WI38 (cell line): ENCODE measurements around the gene COL23A1.

Source experiments
- H3K4me3 ChIP-seq: 2 replicates; pipeline ENCODE4 v1.5.1; 2011; ENCODE audit warnings: low read depth, mild to moderate bottlenecking, control low read depth, low read length
- TF ChIP-seq, protein P1 (sequence below): IDR thresholded peaks from 2 replicates; pipeline ENCODE4 v1.5.1; 2012; ENCODE audit warnings: low read depth, mild to moderate bottlenecking, control low read depth, low read length

Gene COL23A1

GRCh38 chr5:178366998-178367735 is 223.0 kb downstream of the COL23A1 start:
- TF ChIP-seq, protein P1, sequence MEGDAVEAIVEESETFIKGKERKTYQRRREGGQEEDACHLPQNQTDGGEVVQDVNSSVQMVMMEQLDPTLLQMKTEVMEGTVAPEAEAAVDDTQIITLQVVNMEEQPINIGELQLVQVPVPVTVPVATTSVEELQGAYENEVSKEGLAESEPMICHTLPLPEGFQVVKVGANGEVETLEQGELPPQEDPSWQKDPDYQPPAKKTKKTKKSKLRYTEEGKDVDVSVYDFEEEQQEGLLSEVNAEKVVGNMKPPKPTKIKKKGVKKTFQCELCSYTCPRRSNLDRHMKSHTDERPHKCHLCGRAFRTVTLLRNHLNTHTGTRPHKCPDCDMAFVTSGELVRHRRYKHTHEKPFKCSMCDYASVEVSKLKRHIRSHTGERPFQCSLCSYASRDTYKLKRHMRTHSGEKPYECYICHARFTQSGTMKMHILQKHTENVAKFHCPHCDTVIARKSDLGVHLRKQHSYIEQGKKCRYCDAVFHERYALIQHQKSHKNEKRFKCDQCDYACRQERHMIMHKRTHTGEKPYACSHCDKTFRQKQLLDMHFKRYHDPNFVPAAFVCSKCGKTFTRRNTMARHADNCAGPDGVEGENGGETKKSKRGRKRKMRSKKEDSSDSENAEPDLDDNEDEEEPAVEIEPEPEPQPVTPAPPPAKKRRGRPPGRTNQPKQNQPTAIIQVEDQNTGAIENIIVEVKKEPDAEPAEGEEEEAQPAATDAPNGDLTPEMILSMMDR: no peak
- no peak overlapping the region for H3K4me3 ChIP-seq

GRCh38 chr5:178365501-178366440 is 224.4 kb downstream of the COL23A1 start:
- TF ChIP-seq, protein P1: no peak
- no peak overlapping the region for H3K4me3 ChIP-seq

GRCh38 chr5:178364326-178364675 is 225.9 kb downstream of the COL23A1 start:
- TF ChIP-seq, protein P1: no peak
- H3K4me3 ChIP-seq: no peak overlapping the region

DNA sequence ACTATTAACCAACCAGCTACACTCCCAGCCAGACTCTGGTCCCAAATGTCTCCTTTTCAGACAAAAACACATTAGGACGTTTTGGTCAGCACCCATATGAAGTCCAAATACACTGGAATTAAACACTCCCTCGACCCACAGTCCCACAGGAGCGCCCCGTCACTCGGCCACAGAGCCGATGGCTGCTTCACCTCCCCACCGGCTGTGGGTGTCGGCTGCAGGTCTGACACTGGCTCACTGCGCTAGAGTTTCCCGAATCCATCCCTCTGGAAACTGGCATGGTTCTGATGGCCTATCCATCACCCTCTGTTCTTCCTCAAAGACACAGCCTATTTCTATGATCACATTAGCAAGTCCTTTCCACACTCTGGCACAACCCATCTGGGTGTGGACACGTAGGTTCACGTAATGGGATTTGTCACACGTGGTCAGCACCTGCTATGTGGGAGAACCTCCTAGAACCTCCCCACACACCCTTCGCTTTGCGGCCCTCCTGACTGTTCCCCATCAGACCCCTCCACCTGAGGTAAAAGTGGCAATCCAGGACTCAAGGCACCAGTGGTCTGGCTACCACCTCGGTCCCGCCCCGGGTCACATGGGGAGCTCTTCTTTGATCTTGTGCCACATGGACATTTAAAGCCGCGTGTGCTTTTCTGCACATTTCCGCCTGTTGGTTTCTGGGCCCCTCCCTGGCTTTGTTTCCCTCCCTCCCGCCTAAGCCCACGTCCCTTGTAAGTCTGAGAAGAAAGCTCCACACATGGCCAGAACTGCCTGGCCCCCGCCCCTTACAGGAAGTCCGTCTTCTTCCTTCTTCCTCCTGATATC is 226.5 kb downstream of the COL23A1 start:
- TF ChIP-seq, protein P1: no peak

DNA sequence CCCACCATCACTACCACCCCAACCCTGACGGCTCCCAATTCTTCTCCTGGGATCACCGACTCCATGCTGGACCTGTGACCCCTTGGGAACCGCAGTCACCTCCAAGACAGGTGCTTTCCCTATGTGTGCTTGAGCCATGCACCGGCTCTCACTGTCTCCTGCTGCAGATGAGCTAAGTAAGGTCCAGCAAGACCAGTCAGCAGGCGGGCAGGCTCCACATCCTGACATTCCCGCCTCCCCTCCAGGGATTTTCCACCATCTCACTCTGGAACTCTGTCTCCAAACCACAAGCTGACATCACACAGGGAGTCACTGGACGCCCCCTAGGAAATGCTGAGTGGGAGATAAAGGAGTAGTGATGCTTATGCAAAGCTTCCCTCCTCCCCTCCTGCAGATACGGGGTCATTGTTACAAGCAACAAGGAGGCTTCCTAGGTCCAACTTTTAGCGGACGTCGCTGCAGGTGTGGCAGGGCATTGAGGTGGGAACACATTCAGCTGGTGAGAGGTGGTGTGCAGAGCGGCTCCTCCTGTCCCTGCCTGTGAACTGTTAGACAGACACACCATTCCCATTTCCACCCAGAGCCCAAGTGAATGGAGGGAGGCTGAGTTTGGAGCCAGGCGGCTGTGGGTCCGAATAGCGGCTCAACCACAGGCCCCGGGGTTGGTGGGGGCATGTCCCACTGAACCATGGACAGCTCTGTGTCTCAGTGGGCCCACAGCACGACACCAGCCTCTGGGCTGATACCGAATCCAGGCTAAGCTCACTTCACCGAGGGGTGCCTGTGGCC is 228.3 kb downstream of the COL23A1 start:
- H3K4me3 ChIP-seq: no peak overlapping the region
- TF ChIP-seq, protein P1: no peak

More for the DNA sequence above, 226.5 kb downstream of the COL23A1 start:
- no peak overlapping the region for H3K4me3 ChIP-seq

DNA sequence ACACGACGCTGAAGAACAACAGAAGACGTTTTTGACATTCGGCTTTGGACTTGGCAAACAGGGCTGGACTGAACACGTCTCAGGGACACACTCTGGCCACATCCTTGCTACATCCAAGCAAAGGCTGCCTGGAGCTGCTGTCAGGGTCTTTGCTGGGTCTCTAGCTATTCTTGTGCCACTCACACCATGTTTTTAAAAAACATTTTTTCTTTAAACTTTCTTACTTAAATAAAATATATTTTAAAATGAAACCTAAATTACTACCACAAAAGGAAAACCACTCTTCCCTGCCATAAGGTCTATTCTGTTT is 229.3 kb downstream of the COL23A1 start:
- no peak overlapping the region for H3K4me3 ChIP-seq
- TF ChIP-seq, protein P1: no peak
